OCI-LY7 (cell line): Measurements from ENCODE around the gene CAMK2B. TPM values are rescaled to one million over a fixed set of nuclear protein-coding genes. Genes with fewer than 3 reads are reported as not detected.

Source experiments
- BruUV-seq: library from RNA; stranded (reverse); fragments of 400-500 nt; replicated peaks from 2 replicates; lab custom pipeline; 2021; lab: Mats Ljungman, UMichigan
- CTCF ChIA-PET: fragments of 300-600 bp; sonication (Branson Sonifier 250); formaldehyde crosslinking; loops from one replicate; lab custom pipeline; 2022; ENCODE audit warnings: antibody characterized with exemption; ENCODE audit not compliant: unreplicated experiment; lab: Charles Lee
- POLR2A ChIA-PET: fragments of 300-600 bp; sonication (Branson Sonifier 250); formaldehyde crosslinking; loops from one replicate; lab custom pipeline; 2022; ENCODE audit warnings: antibody characterized with exemption; lab: Charles Lee
- DNase-seq: peaks from one replicate; pipeline ENCODE4 v3.0.0-alpha.2; 2015; ENCODE audit warnings: low spot score
- H2AFZ ChIP-seq: fragments of 200-600 bp; sonication (generic), shearing (Covaris generic); 2 replicates; pipeline ENCODE4 v1.6.1; 2014; ENCODE audit warnings: mild to moderate bottlenecking, antibody characterized with exemption, low read length, moderate library complexity
- H3K27ac ChIP-seq: fragments of 200-600 bp; sonication (generic); 2 replicates; pipeline ENCODE4 v1.5.1; 2014; ENCODE audit warnings: mixed run types, low read depth, mild to moderate bottlenecking, moderate library complexity, low read length, inconsistent platforms; ENCODE audit not compliant: poor library complexity, severe bottlenecking
- H3K36me3 ChIP-seq: fragments of 200-600 bp; sonication (generic); 2 replicates; pipeline ENCODE4 v1.6.1; 2014; ENCODE audit warnings: mild to moderate bottlenecking, antibody characterized with exemption, low read length, moderate library complexity, mixed read lengths; ENCODE audit not compliant: insufficient read depth
- H3K4me1 ChIP-seq: fragments of 200-600 bp; sonication (generic); 2 replicates; pipeline ENCODE4 v1.5.1; 2014; ENCODE audit warnings: mild to moderate bottlenecking, low read length; ENCODE audit not compliant: insufficient read depth, poor library complexity, severe bottlenecking
- H3K4me2 ChIP-seq: fragments of 200-600 bp; sonication (generic); 2 replicates; pipeline ENCODE4 v1.6.1; 2014; ENCODE audit warnings: mild to moderate bottlenecking, low read length
- H3K4me3 ChIP-seq: fragments of 200-600 bp; sonication (generic); 2 replicates; pipeline ENCODE4 v1.5.1; 2014; ENCODE audit warnings: mild to moderate bottlenecking, low read depth, low read length; ENCODE audit not compliant: poor library complexity, severe bottlenecking
- H3K79me2 ChIP-seq: fragments of 200-600 bp; sonication (generic); 2 replicates; pipeline ENCODE4 v1.6.1; 2016; ENCODE audit warnings: low read depth, mild to moderate bottlenecking, low read length, moderate library complexity, mixed read lengths; ENCODE audit not compliant: insufficient read depth
- H3K9me2 ChIP-seq: fragments of 200-600 bp; sonication (generic); 2 replicates; pipeline ENCODE4 v1.6.1; 2016; ENCODE audit warnings: mild to moderate bottlenecking, low read length, mixed read lengths; ENCODE audit not compliant: insufficient read depth
- H3K9me3 ChIP-seq: fragments of 200-600 bp; sonication (generic); 2 replicates; pipeline ENCODE4 v1.6.1; 2014; ENCODE audit warnings: mild to moderate bottlenecking, mixed run types, low read length, mixed read lengths
- H4K20me1 ChIP-seq: fragments of 200-600 bp; sonication (generic); 2 replicates; pipeline ENCODE4 v1.6.1; 2014; ENCODE audit warnings: mild to moderate bottlenecking, antibody characterized with exemption, low read length, moderate library complexity, mixed read lengths; ENCODE audit not compliant: insufficient read depth
- CTCF ChIP-seq: fragments of 200-600 bp; sonication (generic); conservative IDR thresholded peaks from 2 replicates; pipeline ENCODE4 v1.5.1; 2014; ENCODE audit warnings: mild to moderate bottlenecking, antibody characterized with exemption, low read length, moderate library complexity, mixed read lengths
- EZH2phosphoT487 ChIP-seq: fragments of 200-600 bp; sonication (generic); IDR thresholded peaks from 2 replicates; pipeline ENCODE4 v1.6.1; 2018; ENCODE audit warnings: low read depth, borderline replicate concordance, mild to moderate bottlenecking, mixed run types, antibody characterized with exemption, low read length, moderate library complexity, mixed read lengths
- intact Hi-C: fragments of 100-400 bp; cut with micrococcal nuclease; formaldehyde crosslinking; loops from one replicate; pipeline ENCODE4 v1.10.0; 2022; ENCODE audit not compliant: unreplicated experiment
- total RNA-seq, 2 experiments: library from RNA; depleted of rRNA in 1 of 2; stranded (reverse); fragments of >200 nt in 1 of 2; shearing (Covaris generic) in 1 of 2; gene quantifications; 2 replicates each; pipeline ENCODE4 v1.2.3, GENCODE V29; 2014 to 2022

CAMK2B gene
- total RNA-seq, 2 experiments from 2014 or later: 0.66 to 1.1 TPM

GRCh38 chr7:44167920-44168319 lies 157.5 kb downstream of the CAMK2B start:
- intact Hi-C loops: no loop called here
- peak overlapping the region; percentile 14; the same call in 1 of the 2 replicates for H3K4me2 ChIP-seq

More at GRCh38 chr7:44167920-44168319, 157.5 kb downstream of the CAMK2B start:
- Histone ChIP-seq H3K79me2 (no peaks in the 10 kb centered on the region), H3K36me3 (no peaks in the 10 kb centered on the region), H4K20me1 (no peaks in the 10 kb centered on the region), H3K4me1 (peaks cover 9% of the 10 kb centered on the region), H3K9me3 (no peaks in the 10 kb centered on the region), H2AFZ (no peak overlapping the region), H3K4me3 (no peak overlapping the region), H3K9me2 (no peaks in the 10 kb centered on the region), H3K27ac (no peak overlapping the region)
- DNase-seq: peak; percentile 52
- ChIA-PET CTCF (no interaction called here), POLR2A (no interaction called here)
- BruUV-seq: no TSS peak
- TF ChIP-seq EZH2phosphoT487 (no peak), CTCF (no peak)

Other genes with a start within 250 kb of the CAMK2B start
- 83.8 and 90.0 TPM in 2 replicates for gene POLM, start 243.1 kb downstream of the CAMK2B start, total RNA-seq (2014; rRNA removed; shearing (Covaris generic))
- gene POLM, start 243.1 kb downstream of the CAMK2B start, total RNA-seq (2022): 87.9 and 99.3 TPM in 2 replicates
- 62.9 and 64.2 TPM in 2 replicates for gene AEBP1, start 221.2 kb downstream of the CAMK2B start, total RNA-seq (2014; rRNA removed; shearing (Covaris generic))
- gene AEBP1, start 221.2 kb downstream of the CAMK2B start, total RNA-seq (2022): 35.0 and 42.2 TPM in 2 replicates
- 205 and 230 TPM in 2 replicates for gene POLD2, start 202.0 kb downstream of the CAMK2B start, total RNA-seq (2014; rRNA removed; shearing (Covaris generic))
- 261 and 271 TPM in 2 replicates for gene POLD2, start 202.0 kb downstream of the CAMK2B start, total RNA-seq (2022)
- gene MYL7, start 184.3 kb downstream of the CAMK2B start, total RNA-seq (2014; rRNA removed; shearing (Covaris generic)): not detected in 2 replicates
- gene MYL7, start 184.3 kb downstream of the CAMK2B start, total RNA-seq (2022): not detected in 2 replicates
- gene GCK, start 136.2 kb downstream of the CAMK2B start, total RNA-seq (2014; rRNA removed; shearing (Covaris generic)): 0.16 TPM in 1 of 2 replicates, not detected in the other
- gene GCK, start 136.2 kb downstream of the CAMK2B start, total RNA-seq (2022): not detected in 2 replicates
- gene YKT6, start 124.6 kb downstream of the CAMK2B start, total RNA-seq (2014; rRNA removed; shearing (Covaris generic)): 41.1 and 50.6 TPM in 2 replicates
- 70.5 and 74.2 TPM in 2 replicates for gene YKT6, start 124.6 kb downstream of the CAMK2B start, total RNA-seq (2022)
- 57.0 and 67.4 TPM in 2 replicates for gene NUDCD3, start 165.1 kb upstream of the CAMK2B start, total RNA-seq (2014; rRNA removed; shearing (Covaris generic))
- gene NUDCD3, start 165.1 kb upstream of the CAMK2B start, total RNA-seq (2022): 93.8 and 108 TPM in 2 replicates
- gene NPC1L1, start 215.7 kb upstream of the CAMK2B start, total RNA-seq (2014; rRNA removed; shearing (Covaris generic)): 0.13 TPM in 1 of 2 replicates, not detected in the other
- gene NPC1L1, start 215.7 kb upstream of the CAMK2B start, total RNA-seq (2022): not detected in 2 replicates
- gene DDX56, start 248.3 kb upstream of the CAMK2B start, total RNA-seq (2014; rRNA removed; shearing (Covaris generic)): 69.2 and 89.2 TPM in 2 replicates
- 78.6 and 95.4 TPM in 2 replicates for gene DDX56, start 248.3 kb upstream of the CAMK2B start, total RNA-seq (2022)